ENCODE data around the gene PDK2. TPM values are rescaled to one million over a fixed set of nuclear protein-coding genes. Genes with fewer than 3 reads are reported as not detected.

Gene PDK2
- total and polyA plus RNA-seq, 9 of the 15 experiments (the other 6 are each of a cell fraction or from before 2014, with no cell fraction given) = 0.03 to 2.5 (median 1.4) TPM

DNA sequence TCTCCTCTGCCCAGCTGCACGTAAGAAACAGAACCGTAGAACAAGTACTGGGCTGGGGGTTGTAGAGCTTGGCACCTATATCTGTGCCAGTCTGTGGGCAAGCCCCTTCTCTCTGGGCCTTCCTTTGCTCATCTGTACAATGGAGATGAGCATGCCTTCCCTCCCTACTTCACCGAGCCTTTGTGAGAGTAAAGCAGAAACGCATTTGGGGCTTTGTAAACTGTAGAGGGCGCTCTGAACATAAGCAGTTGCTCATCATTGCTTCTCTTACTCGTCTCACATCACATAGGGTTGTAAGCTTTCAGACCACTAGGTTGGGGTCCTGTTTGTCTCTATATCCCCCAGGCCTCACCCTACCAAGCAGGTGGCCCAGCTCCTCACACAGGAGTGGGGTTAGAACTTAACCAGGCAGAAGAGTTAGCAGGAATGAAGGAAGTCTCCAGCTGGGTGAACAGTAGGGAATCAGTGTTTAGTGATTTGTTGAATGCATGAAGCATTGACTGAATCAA, 19.8 kb downstream of the PDK2 start (continued):
- TF ChIP-seq ZNF133 (CRISPR knock-in tag; IDR thresholded peaks at IDR 0.05) (no peak), CREBBP (IDR thresholded peaks at IDR 0.05; ENCODE audit: low read depth, low read length) (no peak), KAT2B (IDR thresholded peaks at IDR 0.05; ENCODE audit: low read depth, low read length) (no peak), CCAR2 (IDR thresholded peaks at IDR 0.05; ENCODE audit: low read depth, low read length) (no peak), RAD21 (CRISPR knock-in tag; conservative IDR thresholded peaks at IDR 0.05 in 1 of 2, IDR thresholded peaks at IDR 0.05 in 1 of 2) (peak; percentile 29 to 66; a peak in 3 of 4 replicates), ZNF224 (CRISPR knock-in tag; IDR thresholded peaks at IDR 0.05) (no peak), IRF2 (CRISPR knock-in tag; IDR thresholded peaks at IDR 0.05) (no peak), ILK (tag; IDR thresholded peaks at IDR 0.05; ENCODE audit: borderline replicate concordance, low read depth) (no peak), JUN (IDR thresholded peaks at IDR 0.05; ENCODE audit: borderline replicate concordance, low read depth, low read length) (peak; percentile 16; the same call in 1 of the 2 replicates), JUN (CRISPR knock-in tag; IDR thresholded peaks at IDR 0.05; ENCODE audit: borderline replicate concordance) (peak; percentile 34; the same call in 1 of the 2 replicates), HNRNPUL1 (IDR thresholded peaks at IDR 0.05; ENCODE audit: low read length) (no peak), RBM22 (IDR thresholded peaks at IDR 0.05; ENCODE audit: low read depth, low read length, poor library complexity, severe bottlenecking) (no peak), NONO (IDR thresholded peaks at IDR 0.05; ENCODE audit: low read depth in 2 of 2, low read length in 1 of 2) (no peak), ZSCAN29 (IDR thresholded peaks at IDR 0.05) (no peak)
- TF ChIP-seq, protein P1, sequence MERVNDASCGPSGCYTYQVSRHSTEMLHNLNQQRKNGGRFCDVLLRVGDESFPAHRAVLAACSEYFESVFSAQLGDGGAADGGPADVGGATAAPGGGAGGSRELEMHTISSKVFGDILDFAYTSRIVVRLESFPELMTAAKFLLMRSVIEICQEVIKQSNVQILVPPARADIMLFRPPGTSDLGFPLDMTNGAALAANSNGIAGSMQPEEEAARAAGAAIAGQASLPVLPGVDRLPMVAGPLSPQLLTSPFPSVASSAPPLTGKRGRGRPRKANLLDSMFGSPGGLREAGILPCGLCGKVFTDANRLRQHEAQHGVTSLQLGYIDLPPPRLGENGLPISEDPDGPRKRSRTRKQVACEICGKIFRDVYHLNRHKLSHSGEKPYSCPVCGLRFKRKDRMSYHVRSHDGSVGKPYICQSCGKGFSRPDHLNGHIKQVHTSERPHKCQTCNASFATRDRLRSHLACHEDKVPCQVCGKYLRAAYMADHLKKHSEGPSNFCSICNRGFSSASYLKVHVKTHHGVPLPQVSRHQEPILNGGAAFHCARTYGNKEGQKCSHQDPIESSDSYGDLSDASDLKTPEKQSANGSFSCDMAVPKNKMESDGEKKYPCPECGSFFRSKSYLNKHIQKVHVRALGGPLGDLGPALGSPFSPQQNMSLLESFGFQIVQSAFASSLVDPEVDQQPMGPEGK (CRISPR knock-in tag; IDR thresholded peaks at IDR 0.05; ENCODE audit: borderline replicate concordance) = no peak
- TF ChIP-seq, protein P2, sequence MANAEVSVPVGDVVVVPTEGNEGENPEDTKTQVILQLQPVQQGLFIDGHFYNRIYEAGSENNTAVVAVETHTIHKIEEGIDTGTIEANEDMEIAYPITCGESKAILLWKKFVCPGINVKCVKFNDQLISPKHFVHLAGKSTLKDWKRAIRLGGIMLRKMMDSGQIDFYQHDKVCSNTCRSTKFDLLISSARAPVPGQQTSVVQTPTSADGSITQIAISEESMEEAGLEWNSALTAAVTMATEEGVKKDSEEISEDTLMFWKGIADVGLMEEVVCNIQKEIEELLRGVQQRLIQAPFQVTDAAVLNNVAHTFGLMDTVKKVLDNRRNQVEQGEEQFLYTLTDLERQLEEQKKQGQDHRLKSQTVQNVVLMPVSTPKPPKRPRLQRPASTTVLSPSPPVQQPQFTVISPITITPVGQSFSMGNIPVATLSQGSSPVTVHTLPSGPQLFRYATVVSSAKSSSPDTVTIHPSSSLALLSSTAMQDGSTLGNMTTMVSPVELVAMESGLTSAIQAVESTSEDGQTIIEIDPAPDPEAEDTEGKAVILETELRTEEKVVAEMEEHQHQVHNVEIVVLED (CRISPR knock-in tag; IDR thresholded peaks at IDR 0.05) = no peak
- TF ChIP-seq, protein P3, sequence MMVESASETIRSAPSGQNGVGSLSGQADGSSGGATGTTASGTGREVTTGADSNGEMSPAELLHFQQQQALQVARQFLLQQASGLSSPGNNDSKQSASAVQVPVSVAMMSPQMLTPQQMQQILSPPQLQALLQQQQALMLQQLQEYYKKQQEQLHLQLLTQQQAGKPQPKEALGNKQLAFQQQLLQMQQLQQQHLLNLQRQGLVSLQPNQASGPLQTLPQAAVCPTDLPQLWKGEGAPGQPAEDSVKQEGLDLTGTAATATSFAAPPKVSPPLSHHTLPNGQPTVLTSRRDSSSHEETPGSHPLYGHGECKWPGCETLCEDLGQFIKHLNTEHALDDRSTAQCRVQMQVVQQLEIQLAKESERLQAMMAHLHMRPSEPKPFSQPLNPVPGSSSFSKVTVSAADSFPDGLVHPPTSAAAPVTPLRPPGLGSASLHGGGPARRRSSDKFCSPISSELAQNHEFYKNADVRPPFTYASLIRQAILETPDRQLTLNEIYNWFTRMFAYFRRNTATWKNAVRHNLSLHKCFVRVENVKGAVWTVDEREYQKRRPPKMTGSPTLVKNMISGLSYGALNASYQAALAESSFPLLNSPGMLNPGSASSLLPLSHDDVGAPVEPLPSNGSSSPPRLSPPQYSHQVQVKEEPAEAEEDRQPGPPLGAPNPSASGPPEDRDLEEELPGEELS (CRISPR knock-in tag; IDR thresholded peaks at IDR 0.05; ENCODE audit: borderline replicate concordance) = no peak
- TF ChIP-seq, protein P4, sequence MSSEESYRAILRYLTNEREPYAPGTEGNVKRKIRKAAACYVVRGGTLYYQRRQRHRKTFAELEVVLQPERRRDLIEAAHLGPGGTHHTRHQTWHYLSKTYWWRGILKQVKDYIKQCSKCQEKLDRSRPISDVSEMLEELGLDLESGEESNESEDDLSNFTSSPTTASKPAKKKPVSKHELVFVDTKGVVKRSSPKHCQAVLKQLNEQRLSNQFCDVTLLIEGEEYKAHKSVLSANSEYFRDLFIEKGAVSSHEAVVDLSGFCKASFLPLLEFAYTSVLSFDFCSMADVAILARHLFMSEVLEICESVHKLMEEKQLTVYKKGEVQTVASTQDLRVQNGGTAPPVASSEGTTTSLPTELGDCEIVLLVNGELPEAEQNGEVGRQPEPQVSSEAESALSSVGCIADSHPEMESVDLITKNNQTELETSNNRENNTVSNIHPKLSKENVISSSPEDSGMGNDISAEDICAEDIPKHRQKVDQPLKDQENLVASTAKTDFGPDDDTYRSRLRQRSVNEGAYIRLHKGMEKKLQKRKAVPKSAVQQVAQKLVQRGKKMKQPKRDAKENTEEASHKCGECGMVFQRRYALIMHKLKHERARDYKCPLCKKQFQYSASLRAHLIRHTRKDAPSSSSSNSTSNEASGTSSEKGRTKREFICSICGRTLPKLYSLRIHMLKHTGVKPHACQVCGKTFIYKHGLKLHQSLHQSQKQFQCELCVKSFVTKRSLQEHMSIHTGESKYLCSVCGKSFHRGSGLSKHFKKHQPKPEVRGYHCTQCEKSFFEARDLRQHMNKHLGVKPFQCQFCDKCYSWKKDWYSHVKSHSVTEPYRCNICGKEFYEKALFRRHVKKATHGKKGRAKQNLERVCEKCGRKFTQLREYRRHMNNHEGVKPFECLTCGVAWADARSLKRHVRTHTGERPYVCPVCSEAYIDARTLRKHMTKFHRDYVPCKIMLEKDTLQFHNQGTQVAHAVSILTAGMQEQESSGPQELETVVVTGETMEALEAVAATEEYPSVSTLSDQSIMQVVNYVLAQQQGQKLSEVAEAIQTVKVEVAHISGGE (CRISPR knock-in tag; IDR thresholded peaks at IDR 0.05) = no peak

Measured in K562 (cell line).